Prostate gland (tissue), 2 donors: ENCODE results near the gene UIMC1. TPM values are rescaled to one million over a fixed set of nuclear protein-coding genes. Genes with fewer than 3 reads are reported as not detected.
"Not testable (repeated sequence)": the region's sequence is repeated elsewhere in the genome, so short reads cannot be mapped to it uniquely, and the experiment has no call there.

Experiments used
- DNase-seq: peaks from one replicate; pipeline ENCODE4 v3.0.0-alpha.2; 2019; ENCODE audit warnings: low spot score
- H3K27ac ChIP-seq, 2 donors: fragments of 200-600 bp; sonication (generic); 2 replicates each; pipeline ENCODE4 v1.5.1; 2017 to 2019
- H3K27me3 ChIP-seq: fragments of 200-600 bp; sonication (generic); replicated peaks from 2 replicates; pipeline ENCODE4 v1.5.1; 2019; ENCODE audit not compliant: insufficient read depth
- H3K36me3 ChIP-seq, 2 donors: fragments of 200-600 bp; sonication (generic); 1 replicate in 1 of 2; 2 replicates in 1 of 2; pipeline versions ENCODE4 v1.5.1 to v1.8.1; 2017 to 2019
- H3K4me1 ChIP-seq: fragments of 200-600 bp; sonication (generic); replicated peaks from 2 replicates; pipeline ENCODE4 v1.5.1; 2019
- H3K4me3 ChIP-seq, 2 donors: fragments of 200-600 bp; sonication (generic); 2 replicates each; pipeline ENCODE4 v1.5.1; 2017 to 2019
- H3K9me3 ChIP-seq: fragments of 200-600 bp; sonication (generic); 2 replicates; pipeline ENCODE4 v1.5.1; 2017
- POLR2A ChIP-seq: fragments of 450-650 bp; IDR thresholded peaks from one replicate; pipeline ENCODE4 v1.6.1; 2016; ENCODE audit warnings: antibody characterized with exemption, mild to moderate bottlenecking
- POLR2AphosphoS5 ChIP-seq: sonication (generic); formaldehyde crosslinking; IDR thresholded peaks from one replicate; pipeline ENCODE4 v1.6.1; 2017; ENCODE audit warnings: antibody characterized with exemption
- WGBS: methylation state at CpG from one replicate; pipeline ENCODE4 v1.1.5; 2018; 5-methylcytosine and 5-hydroxymethylcytosine counted together
- intact Hi-C: fragments of 100-400 bp; cut with DNase I; formaldehyde crosslinking; loops from one replicate; pipeline ENCODE4 v1.14.2; 2022
- total RNA-seq, 2 donors: library from RNA; depleted of rRNA; stranded (reverse); fragments of >200 nt; gene quantifications; one replicate each; pipeline ENCODE4 v1.1.0, GENCODE V29; 2016
- TF ChIP-seq, protein P1 (sequence below), 4 experiments: fragments of 200-600 bp in 2 of 4; fragments of 450-650 bp in 2 of 4; sonication (generic) in 2 of 4; IDR thresholded peaks; 1 replicate in 3 of 4; 2 replicates in 1 of 4; pipeline ENCODE4 v1.5.1; 2016 to 2019; ENCODE audit warnings: antibody characterized with exemption in 4 of 4, mild to moderate bottlenecking in 2 of 4, moderate library complexity in 2 of 4

The UIMC1 gene
- total RNA-seq, 2 donors from 2014 or later: 29.3 to 38.3 TPM

DNA sequence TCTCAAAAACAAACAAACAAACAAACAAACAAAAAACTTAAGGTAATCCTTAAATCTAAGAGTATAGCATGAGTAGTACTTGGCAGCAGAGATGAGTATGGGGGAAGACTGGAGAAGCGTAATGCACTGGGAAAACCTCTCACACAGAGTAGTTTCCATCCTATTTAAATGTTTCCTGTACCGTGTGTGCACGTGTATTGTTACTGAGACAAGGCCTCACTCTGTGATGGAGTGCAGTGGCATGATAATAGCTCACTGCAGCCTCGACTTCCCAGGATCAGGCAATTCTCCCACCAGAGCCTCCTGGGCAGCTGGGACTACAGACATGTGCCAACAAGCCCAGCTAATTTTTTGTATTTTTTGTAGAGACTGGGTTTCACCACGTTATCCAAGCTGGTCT is 2.9 kb downstream of the UIMC1 start:
- H3K9me3 ChIP-seq: no peaks in the 10 kb centered on the region
- no peaks in the 10 kb centered on the region for H3K36me3 ChIP-seq
- intact Hi-C loops: no loop called here
- TF ChIP-seq, protein P1, sequence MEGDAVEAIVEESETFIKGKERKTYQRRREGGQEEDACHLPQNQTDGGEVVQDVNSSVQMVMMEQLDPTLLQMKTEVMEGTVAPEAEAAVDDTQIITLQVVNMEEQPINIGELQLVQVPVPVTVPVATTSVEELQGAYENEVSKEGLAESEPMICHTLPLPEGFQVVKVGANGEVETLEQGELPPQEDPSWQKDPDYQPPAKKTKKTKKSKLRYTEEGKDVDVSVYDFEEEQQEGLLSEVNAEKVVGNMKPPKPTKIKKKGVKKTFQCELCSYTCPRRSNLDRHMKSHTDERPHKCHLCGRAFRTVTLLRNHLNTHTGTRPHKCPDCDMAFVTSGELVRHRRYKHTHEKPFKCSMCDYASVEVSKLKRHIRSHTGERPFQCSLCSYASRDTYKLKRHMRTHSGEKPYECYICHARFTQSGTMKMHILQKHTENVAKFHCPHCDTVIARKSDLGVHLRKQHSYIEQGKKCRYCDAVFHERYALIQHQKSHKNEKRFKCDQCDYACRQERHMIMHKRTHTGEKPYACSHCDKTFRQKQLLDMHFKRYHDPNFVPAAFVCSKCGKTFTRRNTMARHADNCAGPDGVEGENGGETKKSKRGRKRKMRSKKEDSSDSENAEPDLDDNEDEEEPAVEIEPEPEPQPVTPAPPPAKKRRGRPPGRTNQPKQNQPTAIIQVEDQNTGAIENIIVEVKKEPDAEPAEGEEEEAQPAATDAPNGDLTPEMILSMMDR (IDR thresholded peaks at IDR 0.05): no peak
- TF ChIP-seq POLR2A (no peak), POLR2AphosphoS5 (no peak)
- H3K27me3 ChIP-seq: no peaks in the 10 kb centered on the region
- H3K4me1 ChIP-seq: no peaks in the 10 kb centered on the region
- H3K27ac ChIP-seq: no peak overlapping the region
- no peak for DNase-seq
- no peak overlapping the region for H3K4me3 ChIP-seq
- WGBS: 65% methylated on average over 5 of the region's 5 CpGs

DNA sequence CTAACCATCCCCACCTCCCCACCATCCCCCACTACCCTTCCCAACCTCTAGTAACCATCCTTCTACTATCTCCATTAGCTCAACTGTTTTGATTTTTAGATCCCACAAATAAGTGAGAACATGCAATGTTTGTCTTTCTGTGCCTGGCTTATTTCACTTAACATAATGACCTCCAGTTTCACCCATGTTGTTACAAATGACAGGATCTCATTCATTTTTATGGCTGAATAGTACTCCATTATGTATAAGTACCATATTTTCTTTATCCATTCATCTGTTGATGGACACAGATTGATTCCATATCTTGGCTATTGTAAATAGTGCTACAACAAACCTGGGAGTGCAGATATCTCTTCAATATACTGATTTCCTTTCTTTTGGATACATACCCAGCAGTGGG is 7.1 kb downstream of the UIMC1 start:
- H3K9me3 ChIP-seq, DNase-seq, H3K4me3 ChIP-seq, intact Hi-C loops, H3K4me1 ChIP-seq, H3K27me3 ChIP-seq, H3K36me3 ChIP-seq, H3K27ac ChIP-seq: not testable (repeated sequence)

DNA sequence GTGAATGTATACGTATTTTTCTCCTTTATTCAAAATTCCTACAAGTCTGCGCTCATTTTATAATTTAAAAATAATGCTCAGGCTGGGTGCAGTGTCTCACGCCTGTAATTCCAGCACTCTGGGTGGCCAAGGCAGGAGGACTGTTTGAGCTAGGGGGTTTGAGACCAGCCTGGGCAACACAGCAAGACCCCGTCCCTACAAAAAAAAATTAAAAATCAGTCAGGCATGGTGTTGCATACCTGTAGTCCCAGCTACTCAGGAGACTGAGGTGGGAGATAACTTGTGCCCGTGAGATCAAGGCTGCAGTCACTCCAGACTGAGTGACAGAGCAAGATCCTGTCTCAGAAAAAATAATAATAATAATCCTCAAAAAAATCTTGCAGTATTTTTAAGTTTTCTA is 7.8 kb downstream of the UIMC1 start:
- no peaks in the 10 kb centered on the region for H3K9me3 ChIP-seq
- no peaks in the 10 kb centered on the region for H3K27me3 ChIP-seq
- no peak overlapping the region for H3K4me3 ChIP-seq
- intact Hi-C loops: no loop called here
- no peak for DNase-seq
- no peak for TF ChIP-seq POLR2AphosphoS5
- TF ChIP-seq, protein P1 (IDR thresholded peaks at IDR 0.05): no peak
- TF ChIP-seq POLR2A: no peak
- no peaks in the 10 kb centered on the region for H3K36me3 ChIP-seq
- WGBS: 97% methylated on average over 5 of the region's 5 CpGs
- H3K4me1 ChIP-seq: no peaks in the 10 kb centered on the region
- H3K27ac ChIP-seq: no peak overlapping the region

DNA sequence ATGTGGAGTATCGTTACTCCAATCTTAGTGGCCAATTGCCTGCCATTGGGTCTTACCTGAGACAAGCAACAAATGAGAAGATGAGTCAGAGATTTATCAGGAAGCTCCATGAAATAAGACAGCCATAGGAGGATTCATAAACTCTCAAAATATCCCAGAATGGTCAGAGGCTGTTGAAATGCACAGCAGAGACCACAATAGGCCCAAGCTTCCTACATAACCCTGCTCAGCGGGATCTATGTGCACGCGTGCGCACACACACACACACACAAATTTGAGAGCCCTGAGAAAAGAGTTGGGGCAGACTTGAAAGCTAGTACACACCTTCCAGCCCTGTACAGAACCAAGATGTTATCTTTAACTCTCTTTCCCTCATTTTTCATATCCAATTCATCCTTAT is 9.8 kb downstream of the UIMC1 start:
- 96% methylated on average over 5 of the region's 5 CpGs for WGBS

DNA sequence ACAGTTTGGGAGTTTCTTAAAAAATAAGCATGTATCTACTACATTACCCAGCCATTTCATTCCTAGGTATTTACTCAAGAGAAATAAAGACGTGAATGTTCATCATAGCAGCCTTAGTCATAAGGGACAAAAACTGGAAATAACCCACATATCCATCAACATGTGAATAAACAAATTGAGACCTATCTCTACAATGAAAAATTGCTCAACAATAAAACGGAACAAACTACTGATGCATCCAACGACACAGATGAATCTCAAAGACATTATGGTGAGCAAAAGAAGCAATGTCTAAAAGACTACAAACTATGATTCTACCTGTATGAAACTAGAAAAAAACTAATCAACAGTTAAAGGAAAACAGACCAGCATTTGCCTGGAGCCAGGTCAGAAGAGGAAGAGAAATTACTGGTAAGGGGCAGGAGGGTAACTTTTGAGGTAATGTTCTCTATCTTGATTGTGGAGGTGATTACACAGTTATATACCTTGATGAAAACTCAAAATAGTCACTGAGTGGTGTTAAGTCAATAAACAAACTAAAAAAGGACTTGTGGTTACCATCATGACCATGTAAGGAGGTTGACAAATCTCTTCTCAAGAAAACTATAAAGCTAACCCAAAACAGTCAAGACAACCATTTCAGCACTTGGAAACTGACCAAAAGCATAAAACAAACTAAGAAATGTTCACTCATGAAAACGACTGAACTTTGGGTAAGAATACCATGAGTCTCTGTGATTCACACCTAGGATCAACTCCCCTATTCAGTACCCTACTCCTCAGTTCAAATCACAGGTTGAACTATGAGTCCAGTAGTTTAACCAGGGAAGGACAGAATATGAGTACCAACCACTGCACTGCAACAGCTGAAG is 10.4 kb downstream of the UIMC1 start:
- intact Hi-C loops: no loop called here
- no peak for DNase-seq
- Histone ChIP-seq H3K27ac (no peak overlapping the region), H3K27me3 (no peaks in the 10 kb centered on the region), H3K4me3 (no peak overlapping the region), H3K36me3 (no peaks in the 10 kb centered on the region), H3K9me3 (no peaks in the 10 kb centered on the region), H3K4me1 (no peaks in the 10 kb centered on the region)
- TF ChIP-seq POLR2A (no peak), POLR2AphosphoS5 (no peak)
- TF ChIP-seq, protein P1 (IDR thresholded peaks at IDR 0.05): no peak
- WGBS: 43% methylated on average over 4 of the region's 4 CpGs

More for the DNA sequence above, 9.8 kb downstream of the UIMC1 start:
- no peak for DNase-seq
- TF ChIP-seq, protein P1 (IDR thresholded peaks at IDR 0.05): no peak
- TF ChIP-seq POLR2AphosphoS5 (no peak), POLR2A (no peak)
- intact Hi-C loops: no loop called here
- Histone ChIP-seq H3K27me3 (no peaks in the 10 kb centered on the region), H3K4me1 (no peaks in the 10 kb centered on the region), H3K4me3 (no peak overlapping the region), H3K27ac (no peak overlapping the region), H3K36me3 (no peaks in the 10 kb centered on the region), H3K9me3 (no peaks in the 10 kb centered on the region)
